Gastrocnemius medialis (tissue), 4 donors: ENCODE data around the gene PVRIG. TPM values are rescaled to one million over a fixed set of nuclear protein-coding genes. Genes with fewer than 3 reads are reported as not detected.

ENCODE experiments used
- ATAC-seq, 2 donors: fragments of 150-250 bp; one replicate each; pipeline ENCODE4 v1.9.1; 2016
- DNase-seq, 2 donors: peaks; one replicate each; pipeline ENCODE4 v3.0.0-alpha.2; 2019
- H3K27ac ChIP-seq, 4 donors: fragments of 200-600 bp; sonication (generic); 1 replicate in 1 of 4; 2 replicates in 3 of 4; pipeline ENCODE4 v1.5.1; 2016 to 2018; ENCODE audit warnings: mild to moderate bottlenecking in 2 of 4, moderate library complexity in 1 of 4
- H3K27me3 ChIP-seq, 3 donors: fragments of 200-600 bp; sonication (generic) in 2 of 3; 1 replicate in 1 of 3; 2 replicates in 2 of 3; pipeline versions ENCODE4 v1.5.1 to v1.6.0; 2016 to 2019; ENCODE audit warnings: mild to moderate bottlenecking in 1 of 3, moderate library complexity in 1 of 3
- H3K36me3 ChIP-seq, 2 donors: fragments of 200-600 bp; sonication (generic) in 1 of 2; one replicate each; pipeline ENCODE4 v1.5.1; 2017 to 2018
- H3K4me1 ChIP-seq, 2 donors: fragments of 200-600 bp; sonication (generic) in 1 of 2; one replicate each; pipeline ENCODE4 v1.5.1; 2016 to 2017; ENCODE audit warnings: mild to moderate bottlenecking in 2 of 2
- H3K4me3 ChIP-seq, 4 donors: fragments of 200-600 bp; sonication (generic) in 3 of 4; 1 replicate in 1 of 4; 2 replicates in 3 of 4; pipeline ENCODE4 v1.5.1; 2016 to 2019; ENCODE audit warnings: mild to moderate bottlenecking in 2 of 4
- H3K9me3 ChIP-seq, 3 donors: fragments of 200-600 bp; sonication (generic) in 2 of 3; 1 replicate in 1 of 3; 2 replicates in 2 of 3; pipeline ENCODE4 v1.5.1; 2016 to 2019
- POLR2A ChIP-seq, 2 donors: fragments of 450-650 bp; IDR thresholded peaks; one replicate each; pipeline ENCODE4 v1.6.1; 2017; ENCODE audit warnings: antibody characterized with exemption in 2 of 2, mild to moderate bottlenecking in 2 of 2, moderate library complexity in 2 of 2
- in situ Hi-C, 4 donors: fragments of 200-750 bp; cut with MboI; loops; one replicate each; pipeline versions ENCODE4 v1.15.0 to v1.8.0; 2017; ENCODE audit warnings: low sequenced_read_pairs in 4 of 4
- intact Hi-C: fragments of 100-400 bp; cut with DNase I; formaldehyde crosslinking; loops from one replicate; pipeline ENCODE4 v1.15.1; 2023; ENCODE audit warnings: low total_unique reads
- total RNA-seq, 4 donors: library from RNA; depleted of rRNA; stranded (reverse); fragments of >200 nt; gene quantifications; one replicate each; pipeline versions ENCODE4 v1.1.0 to v1.2.3, GENCODE V29; 2016
- TF ChIP-seq, protein P1 (sequence below), 5 experiments: fragments of 450-650 bp in 3 of 5; fragments of 200-600 bp in 2 of 5; sonication (generic) in 2 of 5; IDR thresholded peaks in 4 of 5; conservative IDR thresholded peaks in 1 of 5; 1 replicate in 4 of 5; 2 replicates in 1 of 5; pipeline ENCODE4 v1.5.1; 2016 to 2019; ENCODE audit warnings: antibody characterized with exemption in 5 of 5, mild to moderate bottlenecking in 3 of 5, moderate library complexity in 3 of 5

The PVRIG gene
- total RNA-seq, 4 donors from 2014 or later, result not detected

DNA sequence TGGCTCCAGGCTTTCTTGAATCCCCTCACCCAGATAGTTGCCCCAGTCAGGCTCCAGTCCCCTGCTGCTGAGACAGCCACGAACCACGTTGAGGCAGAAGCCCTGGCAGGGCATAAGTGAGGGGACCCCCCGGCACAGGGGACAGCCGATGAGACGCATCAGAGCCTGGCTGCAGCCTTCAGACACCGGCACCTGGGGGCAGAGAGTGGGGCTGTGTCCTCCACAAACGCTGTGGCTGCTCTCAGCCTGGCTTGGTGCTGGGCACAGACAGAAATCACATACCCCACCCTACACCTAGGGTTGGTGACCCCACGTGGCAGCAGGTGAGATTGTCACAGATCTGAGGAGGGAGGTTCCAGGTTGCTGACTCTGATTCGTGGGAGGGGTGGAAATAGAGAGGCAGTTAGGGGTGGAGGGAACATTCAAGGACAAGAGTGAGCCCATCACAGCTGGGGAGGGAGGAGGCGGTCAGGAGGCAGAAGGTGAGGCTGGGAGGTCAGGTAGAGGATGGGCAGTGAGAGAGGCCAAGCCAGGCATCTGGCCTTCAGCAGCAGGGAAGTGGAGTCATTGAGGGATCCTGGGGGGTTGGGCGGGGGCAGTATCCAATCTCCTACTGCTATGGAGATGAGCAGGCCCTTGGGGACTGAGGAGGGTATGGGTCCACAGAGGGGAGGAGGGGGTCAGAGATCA is 45.8 kb upstream of the PVRIG start:
- Histone ChIP-seq H3K27me3 (peaks cover 8 to 32% (median 31%) of the 10 kb centered on the region in 3 donors), H3K36me3 (no peaks in the 10 kb centered on the region), H3K4me1 (peaks cover 7 to 16% of the 10 kb centered on the region in 2 donors), H3K27ac (no peak overlapping the region), H3K9me3 (no peaks in the 10 kb centered on the region), H3K4me3 (no peak overlapping the region)
- intact Hi-C loops (no loop called here), in situ Hi-C loops (loop anchor here in 1 of 4 donors (25.0 kb wide), 1 partner anchor 163 kb away; no protein-coding TSS in a partner anchor)
- ATAC-seq (no peak), DNase-seq (no peak)
- no peak for TF ChIP-seq POLR2A (IDR thresholded peaks at IDR 0.05)
- TF ChIP-seq, protein P1, sequence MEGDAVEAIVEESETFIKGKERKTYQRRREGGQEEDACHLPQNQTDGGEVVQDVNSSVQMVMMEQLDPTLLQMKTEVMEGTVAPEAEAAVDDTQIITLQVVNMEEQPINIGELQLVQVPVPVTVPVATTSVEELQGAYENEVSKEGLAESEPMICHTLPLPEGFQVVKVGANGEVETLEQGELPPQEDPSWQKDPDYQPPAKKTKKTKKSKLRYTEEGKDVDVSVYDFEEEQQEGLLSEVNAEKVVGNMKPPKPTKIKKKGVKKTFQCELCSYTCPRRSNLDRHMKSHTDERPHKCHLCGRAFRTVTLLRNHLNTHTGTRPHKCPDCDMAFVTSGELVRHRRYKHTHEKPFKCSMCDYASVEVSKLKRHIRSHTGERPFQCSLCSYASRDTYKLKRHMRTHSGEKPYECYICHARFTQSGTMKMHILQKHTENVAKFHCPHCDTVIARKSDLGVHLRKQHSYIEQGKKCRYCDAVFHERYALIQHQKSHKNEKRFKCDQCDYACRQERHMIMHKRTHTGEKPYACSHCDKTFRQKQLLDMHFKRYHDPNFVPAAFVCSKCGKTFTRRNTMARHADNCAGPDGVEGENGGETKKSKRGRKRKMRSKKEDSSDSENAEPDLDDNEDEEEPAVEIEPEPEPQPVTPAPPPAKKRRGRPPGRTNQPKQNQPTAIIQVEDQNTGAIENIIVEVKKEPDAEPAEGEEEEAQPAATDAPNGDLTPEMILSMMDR (IDR thresholded peaks at IDR 0.05 in 4 of 5, conservative IDR thresholded peaks at IDR 0.05 in 1 of 5), result no peak

DNA sequence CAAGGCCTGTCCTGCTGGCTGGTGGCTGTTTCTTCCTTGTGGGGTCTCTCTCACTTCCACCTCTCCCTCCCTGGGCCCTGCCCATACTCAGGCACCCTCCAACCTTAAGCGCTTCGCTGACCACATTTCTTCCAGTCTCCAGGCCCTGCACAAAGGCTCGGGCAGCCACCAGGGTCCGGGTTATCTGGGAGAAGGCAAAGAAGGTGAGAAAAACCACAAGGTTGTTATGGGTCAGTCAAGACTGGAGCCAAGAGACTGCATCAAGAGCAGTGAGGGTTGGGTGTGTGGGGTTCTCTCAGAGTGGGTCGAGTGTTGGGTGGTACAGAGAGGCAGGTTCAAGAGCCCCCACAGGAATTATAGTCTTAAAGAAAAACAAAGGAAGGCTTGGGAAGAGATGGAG is 45.2 kb upstream of the PVRIG start:
- Histone ChIP-seq H3K4me3 (no peak overlapping the region), H3K27ac (no peak overlapping the region), H3K27me3 (peaks cover 8 to 28% (median 26%) of the 10 kb centered on the region in 3 donors), H3K36me3 (no peaks in the 10 kb centered on the region), H3K9me3 (no peaks in the 10 kb centered on the region), H3K4me1 (peaks cover 7 to 15% of the 10 kb centered on the region in 2 donors)
- no peak for ATAC-seq
- TF ChIP-seq, protein P1 (IDR thresholded peaks at IDR 0.05 in 4 of 5, conservative IDR thresholded peaks at IDR 0.05 in 1 of 5), result no peak
- TF ChIP-seq POLR2A (IDR thresholded peaks at IDR 0.05), result no peak
- no peak for DNase-seq
- in situ Hi-C loops, result loop anchor here in 1 of 4 donors (25.0 kb wide), 1 partner anchor 163 kb away; no protein-coding TSS in a partner anchor
- intact Hi-C loops, result no loop called here

DNA sequence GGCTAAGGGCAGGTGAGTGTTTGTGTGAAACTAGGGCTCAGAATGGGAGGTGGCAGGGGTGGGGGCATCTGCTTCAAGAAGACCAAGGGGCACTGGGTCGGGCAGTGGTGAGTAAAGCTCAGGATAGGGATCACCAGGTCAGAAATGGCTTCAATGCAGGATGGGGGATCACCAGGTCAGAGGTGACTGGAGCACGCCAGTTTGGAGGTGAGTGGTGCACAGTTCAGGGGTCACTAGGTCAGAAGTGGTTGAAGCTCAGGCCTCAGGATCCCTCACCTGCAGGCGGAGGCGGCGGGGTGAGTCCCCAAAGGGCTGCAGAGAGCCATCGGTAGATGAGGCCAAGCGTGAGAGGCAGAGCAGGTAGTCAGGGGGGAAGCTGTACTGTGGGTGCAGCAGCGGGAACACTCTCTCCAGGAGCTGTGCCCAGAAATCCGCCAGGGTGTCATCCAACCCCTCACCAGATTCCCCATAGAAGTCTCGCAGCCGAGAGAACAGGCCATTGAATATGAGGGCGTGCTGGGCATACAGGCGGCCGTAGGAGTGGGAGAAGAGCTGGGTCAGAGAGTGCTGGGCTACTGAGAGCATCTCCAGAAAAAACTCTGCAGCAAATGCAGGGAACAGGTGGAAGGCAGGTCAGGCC is 44.3 kb upstream of the PVRIG start:
- Histone ChIP-seq H3K9me3 (no peaks in the 10 kb centered on the region), H3K4me3 (no peak overlapping the region), H3K4me1 (peaks cover 7 to 15% of the 10 kb centered on the region in 2 donors), H3K36me3 (no peaks in the 10 kb centered on the region), H3K27me3 (peaks cover 8 to 25% (median 18%) of the 10 kb centered on the region in 3 donors), H3K27ac (no peak overlapping the region)
- in situ Hi-C loops, result no loop called here
- no peak for DNase-seq
- intact Hi-C loops, result no loop called here
- TF ChIP-seq, protein P1 (IDR thresholded peaks at IDR 0.05 in 4 of 5, conservative IDR thresholded peaks at IDR 0.05 in 1 of 5), result no peak
- TF ChIP-seq POLR2A (IDR thresholded peaks at IDR 0.05), result no peak
- no peak for ATAC-seq

DNA sequence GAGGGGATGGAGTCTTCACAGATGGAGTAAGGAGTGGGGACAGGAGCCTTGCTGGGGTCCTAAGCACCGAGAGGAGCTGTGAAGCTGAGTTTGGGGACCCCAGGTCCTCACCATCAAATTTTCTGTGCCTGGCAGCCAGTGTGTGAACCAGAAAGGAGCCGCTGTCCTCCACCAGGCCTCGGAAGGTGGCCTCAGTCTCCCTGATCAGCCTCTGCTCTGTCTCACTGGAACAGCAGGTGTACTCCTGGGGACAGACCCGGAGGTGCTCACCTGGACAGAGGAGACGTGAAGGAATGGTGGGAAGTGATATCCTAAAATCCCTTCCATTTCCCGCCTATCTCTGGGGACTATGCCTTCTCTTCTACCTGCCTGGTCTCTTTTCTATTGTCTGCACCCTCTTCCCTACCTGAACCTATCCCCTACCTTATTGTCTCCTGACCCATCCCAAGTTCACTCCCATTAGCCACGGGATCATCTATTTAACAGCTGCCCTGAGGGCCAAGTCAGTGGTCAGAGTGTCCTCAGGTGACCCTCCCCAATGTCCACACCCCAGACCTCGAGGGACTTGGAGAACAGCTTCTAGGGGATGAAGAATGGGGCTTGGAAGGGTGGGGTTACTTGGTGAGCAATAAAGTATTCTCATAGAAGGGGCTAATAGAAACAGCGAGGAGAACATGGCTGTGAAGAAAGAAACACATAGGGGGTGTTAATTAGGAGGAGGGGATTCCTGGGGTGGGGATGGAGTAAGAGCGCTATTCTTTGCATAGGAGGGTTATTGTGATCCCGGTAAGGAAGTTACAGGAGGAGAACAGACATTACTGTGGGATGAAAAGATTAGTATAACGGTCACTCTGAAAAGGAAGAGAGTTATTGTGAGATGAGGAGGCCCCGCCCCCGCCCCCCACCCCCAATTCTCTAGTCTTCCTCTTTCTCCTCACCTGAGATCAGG is 43.4 kb upstream of the PVRIG start:
- peak overlapping the region; percentile 41 to 62 (median 48) for H3K4me3 ChIP-seq
- no peak for TF ChIP-seq POLR2A (IDR thresholded peaks at IDR 0.05)
- TF ChIP-seq, protein P1 (IDR thresholded peaks at IDR 0.05 in 4 of 5, conservative IDR thresholded peaks at IDR 0.05 in 1 of 5), result no peak
- H3K36me3 ChIP-seq, result no peaks in the 10 kb centered on the region
- DNase-seq, result no peak
- ATAC-seq, result no peak
- H3K9me3 ChIP-seq, result no peaks in the 10 kb centered on the region
- H3K27me3 ChIP-seq, result peaks cover 8 to 22% (median 12%) of the 10 kb centered on the region in 3 donors
- H3K27ac ChIP-seq, result peak overlapping the region in 2 of 4 donors; percentile 13 to 21
- intact Hi-C loops, result no loop called here
- H3K4me1 ChIP-seq, result peaks cover 7 to 15% of the 10 kb centered on the region in 2 donors
- in situ Hi-C loops, result no loop called here
